SU-DHL-6 (cell line): ENCODE measurements around the gene ZNHIT2.

Experiments
- CTCF ChIP-seq: fragments of 200-600 bp; sonication (generic); IDR thresholded peaks from one replicate; pipeline ENCODE4 v1.5.1; 2017; ENCODE audit warnings: antibody characterized with exemption, mild to moderate bottlenecking, low read length, moderate library complexity; ENCODE audit not compliant: insufficient read depth, poor library complexity, severe bottlenecking
- EZH2phosphoT487 ChIP-seq: fragments of 200-600 bp; sonication (generic), shearing (Covaris generic); conservative IDR thresholded peaks from 2 replicates; pipeline ENCODE4 v1.6.1; 2018; ENCODE audit warnings: mild to moderate bottlenecking, antibody characterized with exemption, low read length, moderate library complexity, mixed read lengths

- TF ChIP-seq CTCF (no peak), EZH2phosphoT487 (no peak)
These were observed 9.2 kb upstream of the ZNHIT2 start for GRCh38 chr11:65126624-65127274.
